Nucleus accumbens (tissue), 56 donors: ENCODE data around the gene KHSRP.

Source experiments
- DNase-seq, 56 donors: peaks; one replicate each; lab custom pipeline; 2025; lab: John Stamatoyannopoulos, UW

Gene KHSRP

GRCh38 chr19:6364353-6364752 is 60.3 kb downstream of the KHSRP start:
- DNase-seq, result no peak
